ENCODE results near the gene SIGLEC10.

Gene SIGLEC10

DNA sequence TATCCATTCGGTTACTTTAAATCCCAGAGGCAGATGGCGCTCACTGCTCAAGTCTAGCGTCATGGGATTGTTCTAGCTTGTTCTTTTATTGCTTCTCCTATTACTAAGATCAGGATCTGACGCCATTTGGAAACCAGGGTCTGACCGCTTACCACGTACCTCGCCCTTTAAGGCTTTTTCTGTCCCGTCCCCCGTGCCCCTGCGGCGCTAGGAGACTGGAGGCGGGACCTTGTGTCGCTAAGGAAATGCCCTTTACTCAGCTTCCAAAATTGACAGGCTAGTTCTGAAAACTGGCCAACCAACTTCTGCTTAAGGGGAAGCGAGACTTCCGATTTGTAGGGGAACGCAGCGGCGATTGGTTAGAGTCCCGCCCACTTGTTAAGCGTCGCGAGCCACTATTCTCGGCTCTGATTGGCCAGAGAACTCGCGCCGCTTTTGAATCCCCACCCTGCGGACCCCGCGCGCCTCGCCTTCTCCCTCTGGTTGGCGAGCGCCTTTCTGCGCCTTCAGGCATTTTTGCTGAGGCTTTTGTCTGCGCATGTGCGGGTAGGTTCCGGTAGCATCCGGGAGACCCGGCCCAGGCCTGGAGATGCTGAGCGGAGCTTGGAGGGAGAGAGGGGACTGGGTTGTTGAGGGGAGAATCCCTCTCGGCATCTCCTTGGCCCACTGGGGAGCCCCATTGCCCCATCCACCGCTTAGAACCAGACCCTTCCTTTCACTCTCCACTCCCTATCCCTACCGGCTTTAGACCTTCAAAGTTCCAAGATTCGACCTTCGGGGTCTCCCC lies 23.2 kb downstream of the SIGLEC10 start:
- peak; percentile 80 for DNase-seq (ENCODE audit: low read depth)

GRCh38 chr19:51392701-51393100 lies 24.7 kb downstream of the SIGLEC10 start:
- no peak for DNase-seq (ENCODE audit: low read depth)

- DNase-seq (ENCODE audit: low read depth) = no peak
Measured at GRCh38 chr19:51391073-51391611, 26.3 kb downstream of the SIGLEC10 start.

DNA sequence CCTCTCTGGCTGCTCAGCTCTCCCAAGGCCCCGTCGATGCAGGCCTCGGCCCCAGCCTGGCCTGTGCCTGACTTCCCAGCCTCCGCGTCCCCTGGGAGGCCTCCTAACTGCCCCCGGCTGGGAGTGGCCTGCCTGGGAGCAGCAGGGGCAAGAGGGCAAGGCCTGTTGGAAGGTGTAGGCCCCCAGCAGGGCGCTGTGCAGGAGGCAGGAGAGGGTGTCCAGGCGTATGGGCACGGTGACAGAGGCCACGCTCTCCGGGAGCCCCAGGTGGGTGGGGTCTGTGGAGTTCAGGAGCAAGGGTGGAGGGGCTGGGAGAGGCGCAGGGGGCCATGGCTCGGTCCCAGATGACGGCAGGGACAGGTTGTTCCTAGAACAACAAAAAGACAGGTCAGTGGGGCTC lies 28.3 kb downstream of the SIGLEC10 start:
- DNase-seq (ENCODE audit: low read depth) = no peak

DNA sequence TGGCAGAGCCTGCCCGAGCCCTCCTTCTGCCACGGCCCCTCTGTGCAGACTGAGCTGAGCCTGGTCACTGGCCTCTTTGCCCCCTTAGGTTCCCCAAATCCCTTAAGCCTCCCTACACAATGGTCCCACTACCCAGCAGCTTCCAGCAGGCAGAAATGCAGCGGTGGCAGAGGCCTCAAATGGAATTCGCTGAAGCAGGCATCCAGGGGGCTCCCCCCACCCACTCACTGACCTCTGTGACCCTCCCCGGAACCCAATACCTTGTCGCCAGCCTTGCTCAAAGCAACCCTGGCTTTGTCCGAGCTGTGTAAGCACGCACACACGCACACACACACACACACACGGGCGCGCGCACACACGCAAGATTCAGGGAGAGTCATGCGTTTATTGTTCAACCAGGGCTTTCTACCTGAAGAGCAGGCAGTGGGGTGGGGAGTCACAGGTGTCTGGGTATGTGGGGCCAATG lies 29.5 kb downstream of the SIGLEC10 start, which contains the start of gene LIM2:
LIM2 (minus strand) TSS at position 51 of the 466 bp plus-strand sequence. CDS start 531 bp downstream, outside the sequence.
- DNase-seq (ENCODE audit: low read depth) = no peak

GRCh38 chr19:51386882-51387520 lies 30.4 kb downstream of the SIGLEC10 start:
- no peak for DNase-seq (ENCODE audit: low read depth)

- no peak for DNase-seq (ENCODE audit: low read depth)
Measured at GRCh38 chr19:51382004-51382403, 35.4 kb downstream of the SIGLEC10 start.

GRCh38 chr19:51380379-51380778 lies 37.1 kb downstream of the SIGLEC10 start:
- DNase-seq (ENCODE audit: low read depth) = no peak

GRCh38 chr19:51377422-51377821 lies 40.0 kb downstream of the SIGLEC10 start:
- no peak for DNase-seq (ENCODE audit: low read depth)

- no peak for DNase-seq (ENCODE audit: low read depth)
Measured at GRCh38 chr19:51375504-51376221, 41.8 kb downstream of the SIGLEC10 start.

DNA sequence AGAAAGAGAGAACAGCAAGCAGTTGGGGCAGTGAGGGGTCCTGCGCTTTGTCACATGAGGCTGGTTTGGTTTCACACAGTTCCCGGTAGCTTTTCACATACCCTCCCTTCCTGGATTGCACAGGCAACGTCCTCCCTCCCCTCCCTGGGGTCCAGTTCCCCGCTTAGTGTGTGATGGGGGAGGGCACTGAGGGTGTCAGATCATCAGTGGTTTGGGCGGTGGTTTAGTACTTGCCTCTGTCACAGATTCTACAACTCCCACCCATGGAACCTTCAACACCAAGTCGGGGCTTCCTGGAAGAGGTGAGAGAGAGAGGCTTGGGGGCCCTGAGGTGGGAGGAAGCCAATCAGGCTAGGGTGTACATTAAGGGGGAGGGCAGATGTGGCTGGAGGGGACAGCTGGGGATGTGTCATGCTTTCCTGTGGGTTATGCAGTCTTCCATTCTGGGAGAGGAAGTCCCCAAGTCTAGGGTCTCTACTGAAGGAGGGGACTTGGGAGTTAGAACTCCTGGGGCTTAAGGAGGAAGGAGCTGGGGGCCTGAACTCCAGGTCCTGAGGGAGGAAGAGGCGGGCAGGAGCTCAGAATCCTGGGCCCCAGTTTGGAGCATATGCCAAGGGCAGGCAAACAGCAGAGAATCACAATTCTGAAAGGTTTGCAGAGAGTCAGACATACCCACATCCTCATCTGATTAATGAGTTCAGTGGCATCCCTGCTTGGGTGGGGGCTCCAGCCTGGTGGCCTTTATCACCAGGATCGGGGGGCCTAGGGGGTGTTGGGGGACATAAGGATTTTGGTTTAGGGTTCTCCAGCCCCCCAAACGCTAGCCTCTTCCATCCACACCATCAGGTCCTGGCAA lies 44.6 kb downstream of the SIGLEC10 start, which contains the start of gene NKG7:
NKG7 (minus strand) TSS at position 6 of the 856 bp plus-strand sequence. CDS start 119 bp downstream, outside the sequence.
- peak; percentile 68 for DNase-seq (ENCODE audit: low read depth)

DNA sequence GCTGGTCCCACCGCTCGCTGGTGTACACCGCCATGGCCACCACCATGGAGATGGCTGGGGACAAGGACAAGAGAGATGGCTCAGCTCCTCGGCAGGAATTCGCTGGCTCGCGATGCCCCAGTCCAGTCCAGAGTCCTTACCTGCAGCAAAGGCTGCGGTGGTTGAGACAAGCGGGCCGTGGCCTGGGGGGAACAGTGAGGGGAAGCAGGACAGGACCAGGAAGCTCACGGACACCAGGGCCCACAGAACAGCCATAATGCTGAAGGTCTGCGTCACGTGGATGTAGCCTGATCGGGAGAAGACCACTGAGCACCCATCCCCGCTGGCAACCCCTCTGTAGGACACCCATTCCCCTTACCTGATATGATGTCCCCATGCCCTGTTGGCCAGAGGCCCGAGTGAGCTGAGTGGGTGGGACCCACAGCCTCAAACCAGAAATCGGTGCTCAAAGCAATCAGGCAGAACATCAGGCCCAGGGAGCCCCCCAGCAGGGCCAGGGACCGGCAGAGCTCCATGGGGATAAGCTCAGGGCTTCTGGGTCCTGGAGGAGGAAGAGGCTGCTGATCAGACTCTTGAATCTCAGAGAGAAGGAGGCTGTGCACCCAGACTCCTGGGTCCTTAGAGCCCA lies 45.3 kb downstream of the SIGLEC10 start:
- no peak for DNase-seq (ENCODE audit: low read depth)

- DNase-seq (ENCODE audit: low read depth) = no peak
Measured at GRCh38 chr19:51371186-51371690, 46.2 kb downstream of the SIGLEC10 start.

DNA sequence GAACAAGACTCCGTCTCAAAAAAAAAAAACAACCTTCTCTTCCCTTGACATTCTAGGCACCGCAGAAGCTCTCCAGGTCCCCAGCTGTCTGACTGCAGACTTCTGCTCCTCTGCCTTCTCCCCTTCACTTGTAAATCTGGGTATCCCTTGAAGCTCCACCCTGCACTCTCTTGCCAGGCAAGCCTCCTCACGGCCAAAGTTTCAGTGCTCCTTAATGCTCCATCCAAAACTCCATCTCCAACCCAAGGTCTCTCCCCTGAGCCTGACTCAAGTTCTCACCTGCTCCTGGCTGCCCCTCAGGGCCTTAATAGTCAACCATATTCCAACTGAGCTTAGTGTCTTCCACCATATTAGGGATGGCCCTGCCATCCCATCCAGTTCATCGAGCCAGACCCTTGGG lies 47.2 kb downstream of the SIGLEC10 start:
- DNase-seq (ENCODE audit: low read depth) = no peak

- no peak for DNase-seq (ENCODE audit: low read depth)
Measured at GRCh38 chr19:51368366-51369282, 48.8 kb downstream of the SIGLEC10 start, which contains the start of gene CLDND2. Gene CLDND2 (minus strand): TSS chr19:51369003. CDS start chr19:51368577, 426 bp downstream.

GRCh38 chr19:51367565-51368365 lies 49.7 kb downstream of the SIGLEC10 start:
- peak; percentile 97 for DNase-seq (ENCODE audit: low read depth)

DNA sequence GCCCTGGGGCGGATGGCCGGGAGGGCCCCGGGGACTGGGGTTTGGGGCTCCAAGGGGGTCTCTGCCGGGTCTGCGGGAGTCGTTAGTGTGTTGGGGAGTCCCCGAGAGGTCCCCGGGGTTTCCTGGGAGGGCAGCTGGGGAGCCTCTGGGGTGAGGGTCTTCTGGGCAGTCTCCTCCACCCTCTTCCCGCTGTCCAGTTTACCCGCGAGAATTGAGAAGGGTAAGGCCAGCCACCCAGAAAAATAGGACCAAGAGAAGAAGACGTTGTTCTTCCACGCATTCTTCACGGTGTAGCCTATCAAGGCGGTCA lies 50.2 kb downstream of the SIGLEC10 start:
- DNase-seq (ENCODE audit: low read depth) = no peak

- peak; percentile 88 for DNase-seq (ENCODE audit: low read depth)
Measured at GRCh38 chr19:51366389-51367254, 50.8 kb downstream of the SIGLEC10 start.

Data from stimulated activated CD8-positive, alpha-beta memory T cell treated with anti-CD3 and anti-CD28 coated beads, Interleukin-7, amount 100 ng/mL, for 24 hours (primary cell).